H1 (cell line): ENCODE data around the gene PCDHGA1. TPM values are rescaled to one million over a fixed set of nuclear protein-coding genes. Genes with fewer than 3 reads are reported as not detected.

Experiments used
- ASH2L ChIP-seq: fragments of 200-600, 300-600 bp; sonication (generic); IDR thresholded peaks from one replicate; pipeline ENCODE4 v1.7.1; 2017; ENCODE audit warnings: low read length
- BCL11A ChIP-seq, 2 experiments: IDR thresholded peaks; one replicate each; pipeline ENCODE4 v1.6.1; 2011; ENCODE audit warnings: low read depth in 2 of 2, low read length in 2 of 2, mild to moderate bottlenecking in 2 of 2
- CBX8 ChIP-seq: fragments of 300-800, 300-1000 bp; sonication (generic); IDR thresholded peaks from 2 replicates; pipeline ENCODE4 v1.7.1; 2016; ENCODE audit warnings: low read depth, low read length, borderline replicate concordance
- CEBPB ChIP-seq: IDR thresholded peaks from 2 replicates; pipeline ENCODE4 v1.6.1; 2012; ENCODE audit warnings: low read depth, low read length
- CREB1 ChIP-seq: IDR thresholded peaks from 2 replicates; pipeline ENCODE4 v1.6.1; 2012; ENCODE audit warnings: inconsistent platforms
- GTF2F1 ChIP-seq: IDR thresholded peaks from 2 replicates; pipeline ENCODE4 v1.6.1; 2012; ENCODE audit warnings: low read depth, low read length, improper control_type of control experiment, borderline replicate concordance
- HDAC2 ChIP-seq, 2 experiments: fragments of 300-600 bp in 1 of 2; sonication (generic) in 1 of 2; IDR thresholded peaks; 2 replicates each; pipeline ENCODE4 v1.6.1; 2011 to 2012; ENCODE audit warnings: low read depth in 2 of 2, low read length in 2 of 2, mild to moderate bottlenecking in 2 of 2, moderate library complexity in 2 of 2, borderline replicate concordance in 1 of 2, inconsistent platforms in 1 of 2
- HDAC6 ChIP-seq: IDR thresholded peaks from one replicate; pipeline ENCODE4 v1.7.1; 2012; ENCODE audit warnings: low read depth, mild to moderate bottlenecking, inconsistent platforms, low read length, moderate library complexity
- JUN ChIP-seq: IDR thresholded peaks from 2 replicates; pipeline ENCODE4 v1.6.1; 2011; ENCODE audit warnings: low read depth, mild to moderate bottlenecking, improper control_type of control experiment, low read length
- JUND ChIP-seq: IDR thresholded peaks from 2 replicates; pipeline ENCODE4 v1.6.1; 2011; ENCODE audit warnings: mild to moderate bottlenecking, improper control_type of control experiment, low read length
- KDM4A ChIP-seq: IDR thresholded peaks from one replicate; pipeline ENCODE4 v1.7.1; 2012; ENCODE audit warnings: low read depth, mild to moderate bottlenecking, moderate library complexity, low read length, inconsistent platforms; ENCODE audit not compliant: severe bottlenecking
- KDM5A ChIP-seq: fragments of 200-600 bp; IDR thresholded peaks from 2 replicates; pipeline ENCODE4 v1.7.1; 2012; ENCODE audit warnings: mild to moderate bottlenecking, low read length, inconsistent platforms, mixed read lengths
- POLR2A ChIP-seq, 2 experiments: IDR thresholded peaks; 1 replicate in 1 of 2; 2 replicates in 1 of 2; pipeline ENCODE4 v1.6.1; 2011; ENCODE audit warnings: low read depth in 2 of 2, low read length in 2 of 2, mild to moderate bottlenecking in 2 of 2; ENCODE audit errors: control extremely low read depth in 1 of 2
- POU5F1 ChIP-seq: IDR thresholded peaks from 2 replicates; pipeline ENCODE4 v1.6.1; 2011; ENCODE audit warnings: low read depth, mild to moderate bottlenecking, low read length, moderate library complexity
- RXRA ChIP-seq: IDR thresholded peaks from 2 replicates; pipeline ENCODE4 v1.6.1; 2011; ENCODE audit warnings: low read depth, mild to moderate bottlenecking, low read length, moderate library complexity; ENCODE audit not compliant: insufficient read depth
- SIN3A ChIP-seq, 2 experiments: IDR thresholded peaks in 1 of 2; conservative IDR thresholded peaks in 1 of 2; 2 replicates each; pipeline ENCODE4 v1.6.1; 2011 to 2012; ENCODE audit warnings: low read length in 2 of 2, improper control_type of control experiment in 1 of 2, low read depth in 1 of 2, mild to moderate bottlenecking in 1 of 2
- SIRT6 ChIP-seq: IDR thresholded peaks from one replicate; pipeline ENCODE4 v1.7.1; 2012; ENCODE audit warnings: low read length, inconsistent platforms
- SIX5 ChIP-seq: IDR thresholded peaks from 2 replicates; pipeline ENCODE4 v1.6.1; 2011; ENCODE audit warnings: mild to moderate bottlenecking, low read depth, low read length
- TAF7 ChIP-seq: optimal IDR thresholded peaks from 2 replicates; pipeline ENCODE3; 2011; ENCODE audit warnings: low read depth, mild to moderate bottlenecking, inconsistent platforms, low read length, moderate library complexity, borderline replicate concordance
- TCF12 ChIP-seq: IDR thresholded peaks from 2 replicates; pipeline ENCODE4 v1.6.1; 2011; ENCODE audit warnings: low read depth, mild to moderate bottlenecking, low read length
- YY1 ChIP-seq: IDR thresholded peaks from 2 replicates; pipeline ENCODE4 v1.6.1; 2011; ENCODE audit warnings: low read depth, mild to moderate bottlenecking, low read length
- polyA plus RNA-seq, 7 experiments: library from polyadenylated mRNA; depleted of rRNA in 3 of 7; stranded (reverse) in 5 of 7; unstranded in 2 of 7; fragments of >200 nt in 5 of 7; fragments of 200-250 nt in 2 of 7; gene quantifications; 1 replicate in 5 of 7; 2 replicates in 1 of 7; 4 replicates in 1 of 7; pipeline versions ENCODE4 v1.2.1 to v1.2.3, GENCODE V29; 2011 to 2013; ENCODE audit warnings: missing spikeins in 2 of 7, mixed read lengths in 2 of 7
- total RNA-seq: library from RNA; stranded (reverse); fragmentation: NEBNext Ultra II Directional; extraction: Animal tissue kit (Norgen Biotek cat#: 25700); gene quantifications from 2 replicates; pipeline ENCODE4 v1.2.1, GENCODE V29; 2021
- TF ChIP-seq, protein P1 (sequence below): IDR thresholded peaks from 2 replicates; pipeline ENCODE4 v1.6.1; 2012; ENCODE audit warnings: inconsistent platforms
- TF ChIP-seq, protein P2 (sequence below), 3 experiments: IDR thresholded peaks; 1 replicate in 2 of 3; 2 replicates in 1 of 3; pipeline versions ENCODE4 v1.5.1 to v1.6.1; 2011; ENCODE audit warnings: low read length in 3 of 3, mild to moderate bottlenecking in 3 of 3, inconsistent platforms in 2 of 3, low read depth in 1 of 3, moderate library complexity in 1 of 3; ENCODE audit not compliant: insufficient read depth in 1 of 3; ENCODE audit errors: control extremely low read depth in 1 of 3

Gene PCDHGA1
- total and polyA plus RNA-seq, 2 of the 8 experiments (the other 6 are each of a cell fraction or from before 2014, with no cell fraction given) = 0.57 to 0.89 TPM

DNA sequence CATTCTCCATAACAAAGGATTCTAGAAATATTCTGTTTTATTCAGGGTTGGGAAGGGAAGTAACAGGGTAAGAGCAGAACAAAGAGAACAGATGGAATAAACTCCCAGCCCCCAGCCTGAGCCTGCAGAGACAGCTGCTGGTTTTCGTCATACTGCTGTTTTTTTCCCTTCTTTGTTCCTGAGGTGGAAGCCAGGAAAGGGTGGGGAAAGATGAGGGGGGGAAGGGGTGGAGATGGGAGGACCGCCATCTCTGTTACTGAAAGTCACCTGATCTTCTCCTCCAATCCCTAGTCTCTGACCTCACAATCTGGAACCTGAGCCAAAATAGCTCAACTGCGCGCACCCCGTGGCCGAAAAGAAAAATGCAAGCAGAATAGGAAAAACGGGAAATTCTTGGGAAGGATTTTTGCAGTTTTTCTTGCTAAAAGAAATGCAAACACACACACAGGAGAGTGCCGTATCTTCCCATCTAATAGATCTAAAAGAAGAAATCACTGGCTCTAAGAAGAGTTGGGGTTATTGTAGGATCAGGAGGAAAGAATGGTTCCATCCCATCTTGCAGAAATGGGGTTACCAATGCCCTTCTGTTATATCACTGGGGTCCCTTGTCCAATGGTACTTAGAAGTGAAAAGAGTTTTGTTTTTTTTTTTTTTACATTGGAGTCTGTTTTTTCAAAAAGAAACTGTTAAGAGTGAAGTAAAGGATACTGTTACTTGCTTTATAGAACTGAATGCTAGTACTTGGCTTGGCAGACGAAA is 230.6 kb downstream of the PCDHGA1 start (continued):
- TF ChIP-seq BCL11A (IDR thresholded peaks at IDR 0.05; ENCODE audit: low read depth in 2 of 2, low read length in 2 of 2) = no peak
- no peak for TF ChIP-seq POU5F1
- no peak for TF ChIP-seq CBX8
- TF ChIP-seq TCF12 = peak; percentile 87; the same call in 1 of the 2 replicates
- TF ChIP-seq JUN = peak; percentile 64
- no peak for TF ChIP-seq TAF7
- TF ChIP-seq, protein P1, sequence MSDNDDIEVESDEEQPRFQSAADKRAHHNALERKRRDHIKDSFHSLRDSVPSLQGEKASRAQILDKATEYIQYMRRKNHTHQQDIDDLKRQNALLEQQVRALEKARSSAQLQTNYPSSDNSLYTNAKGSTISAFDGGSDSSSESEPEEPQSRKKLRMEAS = peak; percentile 61
- TF ChIP-seq CEBPB = peak; percentile 74
- TF ChIP-seq, protein P2, sequence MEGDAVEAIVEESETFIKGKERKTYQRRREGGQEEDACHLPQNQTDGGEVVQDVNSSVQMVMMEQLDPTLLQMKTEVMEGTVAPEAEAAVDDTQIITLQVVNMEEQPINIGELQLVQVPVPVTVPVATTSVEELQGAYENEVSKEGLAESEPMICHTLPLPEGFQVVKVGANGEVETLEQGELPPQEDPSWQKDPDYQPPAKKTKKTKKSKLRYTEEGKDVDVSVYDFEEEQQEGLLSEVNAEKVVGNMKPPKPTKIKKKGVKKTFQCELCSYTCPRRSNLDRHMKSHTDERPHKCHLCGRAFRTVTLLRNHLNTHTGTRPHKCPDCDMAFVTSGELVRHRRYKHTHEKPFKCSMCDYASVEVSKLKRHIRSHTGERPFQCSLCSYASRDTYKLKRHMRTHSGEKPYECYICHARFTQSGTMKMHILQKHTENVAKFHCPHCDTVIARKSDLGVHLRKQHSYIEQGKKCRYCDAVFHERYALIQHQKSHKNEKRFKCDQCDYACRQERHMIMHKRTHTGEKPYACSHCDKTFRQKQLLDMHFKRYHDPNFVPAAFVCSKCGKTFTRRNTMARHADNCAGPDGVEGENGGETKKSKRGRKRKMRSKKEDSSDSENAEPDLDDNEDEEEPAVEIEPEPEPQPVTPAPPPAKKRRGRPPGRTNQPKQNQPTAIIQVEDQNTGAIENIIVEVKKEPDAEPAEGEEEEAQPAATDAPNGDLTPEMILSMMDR (IDR thresholded peaks at IDR 0.05; ENCODE audit: control extremely low read depth in 1 of 3, insufficient read depth in 1 of 3, low read depth in 1 of 3, low read length in 3 of 3) = peak; percentile 48 to 90 (median 77)
- TF ChIP-seq GTF2F1 = no peak
- TF ChIP-seq KDM4A = no peak
- TF ChIP-seq SIN3A (conservative IDR thresholded peaks at IDR 0.05 in 1 of 2, IDR thresholded peaks at IDR 0.05 in 1 of 2; ENCODE audit: low read depth in 1 of 2, low read length in 2 of 2) = no peak
- no peak for TF ChIP-seq HDAC6
- TF ChIP-seq POLR2A (IDR thresholded peaks at IDR 0.05; ENCODE audit: control extremely low read depth in 1 of 2, low read depth in 2 of 2, low read length in 2 of 2) = no peak
- TF ChIP-seq SIRT6 = no peak
- peak; percentile 76 for TF ChIP-seq ASH2L
- peak; percentile 82 for TF ChIP-seq CREB1
- no peak for TF ChIP-seq SIX5
- TF ChIP-seq HDAC2 (IDR thresholded peaks at IDR 0.05; ENCODE audit: borderline replicate concordance in 1 of 2, low read depth in 2 of 2, low read length in 2 of 2) = no peak
- TF ChIP-seq JUND = peak; percentile 79; the same call in 1 of the 2 replicates
- peak; percentile 85; the same call in 1 of the 2 replicates for TF ChIP-seq YY1
- no peak for TF ChIP-seq KDM5A
- TF ChIP-seq RXRA = no peak
